SK-N-SH (cell line): ENCODE data around the gene MAMSTR. TPM values are rescaled to one million over a fixed set of nuclear protein-coding genes. Genes with fewer than 3 reads are reported as not detected.

Source experiments
- CTCF ChIA-PET: fragments of 300-600, 350-600 bp; formaldehyde crosslinking; extraction: SDS; loops from one replicate; lab custom pipeline; 2021; lab: Yijun Ruan, JAX
- POLR2A ChIA-PET: fragments of 350-600 bp; sonication (Branson Sonifier 250); formaldehyde crosslinking; extraction: SDS; loops from one replicate; lab custom pipeline; 2020; ENCODE audit warnings: antibody characterized with exemption, inconsistent platforms; lab: Yijun Ruan, JAX
- DNase-seq: peaks from one replicate; pipeline ENCODE4 v3.0.0; 2012
- H2AFZ ChIP-seq: fragments of 200-600 bp; sonication (generic); 2 replicates; pipeline ENCODE4 v1.8.1; 2016; ENCODE audit warnings: antibody characterized with exemption, mild to moderate bottlenecking, low read depth
- H3F3A ChIP-seq: fragments of 200-600 bp; sonication (generic); replicated peaks from 2 replicates; pipeline ENCODE3; 2016; ENCODE audit warnings: antibody characterized with exemption, mild to moderate bottlenecking; ENCODE audit not compliant: insufficient read depth
- H3K27ac ChIP-seq, 2 experiments: fragments of 200-500 bp in 1 of 2; fragments of 200-600 bp in 1 of 2; sonication (Bioruptor generic) in 1 of 2; sonication (generic), shearing (Covaris generic) in 1 of 2; 2 replicates each; pipeline versions ENCODE4 v1.5.1 to v1.6.1; 2014 to 2016; ENCODE audit warnings: low read depth in 2 of 2, inconsistent platforms in 1 of 2, low read length in 1 of 2, mild to moderate bottlenecking in 1 of 2, mixed read lengths in 1 of 2
- H3K27me3 ChIP-seq: fragments of 200-600 bp; sonication (generic), shearing (Covaris generic); 2 replicates; pipeline ENCODE4 v1.6.1; 2016; ENCODE audit warnings: mixed run types; ENCODE audit not compliant: insufficient read depth
- H3K36me3 ChIP-seq, 2 experiments: fragments of 200-500 bp in 1 of 2; fragments of 200-600 bp in 1 of 2; sonication (Bioruptor generic) in 1 of 2; sonication (generic) in 1 of 2; replicated peaks in 1 of 2; 2 replicates each; pipeline versions ENCODE3 to v1.5.1; 2014 to 2016; ENCODE audit warnings: low read length in 1 of 2, mild to moderate bottlenecking in 1 of 2; ENCODE audit not compliant: insufficient read depth in 2 of 2, control insufficient read depth in 1 of 2
- H3K4me1 ChIP-seq, 2 experiments: fragments of 200-500 bp in 1 of 2; fragments of 200-600 bp in 1 of 2; sonication (Bioruptor generic) in 1 of 2; sonication (generic), shearing (Covaris generic) in 1 of 2; 2 replicates each; pipeline versions ENCODE4 v1.5.1 to v1.6.1; 2014 to 2016; ENCODE audit warnings: low read depth in 1 of 2, low read length in 1 of 2, mixed run types in 1 of 2; ENCODE audit not compliant: insufficient read depth in 2 of 2, control insufficient read depth in 1 of 2
- H3K4me2 ChIP-seq: fragments of 200-600 bp; sonication (generic), shearing (Covaris generic); 2 replicates; pipeline ENCODE4 v1.6.1; 2017; ENCODE audit warnings: mixed run types
- H3K4me3 ChIP-seq, 2 experiments: fragments of 200-500 bp in 1 of 2; fragments of 200-600 bp in 1 of 2; sonication (Bioruptor generic) in 1 of 2; sonication (generic), shearing (Covaris generic) in 1 of 2; 2 replicates each; pipeline versions ENCODE4 v1.5.1 to v1.8.1; 2014 to 2016; ENCODE audit warnings: low read depth in 2 of 2, inconsistent platforms in 1 of 2, low read length in 1 of 2, mild to moderate bottlenecking in 1 of 2, mixed read lengths in 1 of 2, moderate library complexity in 1 of 2
- H3K79me2 ChIP-seq: fragments of 200-600 bp; sonication (generic); 2 replicates; pipeline ENCODE4 v1.8.1; 2017; ENCODE audit warnings: mild to moderate bottlenecking; ENCODE audit not compliant: insufficient read depth
- H3K9ac ChIP-seq: fragments of 200-600 bp; sonication (generic); 2 replicates; pipeline ENCODE4 v1.6.1; 2017; ENCODE audit warnings: mixed run types
- H3K9me2 ChIP-seq: fragments of 200-600 bp; sonication (generic); 2 replicates; pipeline ENCODE4 v1.6.1; 2017; ENCODE audit warnings: mixed run types
- H3K9me3 ChIP-seq: fragments of 200-600 bp; sonication (generic); 2 replicates; pipeline ENCODE4 v1.6.1; 2017; ENCODE audit warnings: mixed run types, mild to moderate bottlenecking, moderate library complexity
- H4K20me1 ChIP-seq: fragments of 200-600 bp; sonication (generic); 2 replicates; pipeline ENCODE4 v1.6.1; 2017; ENCODE audit warnings: mild to moderate bottlenecking, mixed run types; ENCODE audit not compliant: insufficient read depth
- CHD2 ChIP-seq: fragments of 150-350 bp; IDR thresholded peaks from 2 replicates; pipeline ENCODE4 v1.6.1; 2018; ENCODE audit warnings: low read length; ENCODE audit not compliant: partially characterized antibody
- ELF1 ChIP-seq: IDR thresholded peaks from 2 replicates; pipeline ENCODE4 v1.4.0; 2012
- EP300 ChIP-seq, 2 experiments: IDR thresholded peaks; 2 replicates each; pipeline versions ENCODE4 v1.4.0 to v1.6.1; 2012; ENCODE audit warnings: borderline replicate concordance in 1 of 2, low read depth in 1 of 2, low read length in 1 of 2
- EZH2phosphoT487 ChIP-seq: fragments of 200-600 bp; sonication (generic); IDR thresholded peaks from 2 replicates; pipeline ENCODE4 v1.6.1; 2017; ENCODE audit warnings: low read depth, mixed run types, mild to moderate bottlenecking, antibody characterized with exemption, moderate library complexity, borderline replicate concordance
- FOXJ3 ChIP-seq: sonication (generic); formaldehyde crosslinking; IDR thresholded peaks from 2 replicates; pipeline ENCODE4 v1.5.1; 2020; ENCODE audit warnings: mild to moderate bottlenecking, missing genetic modification reagents
- FOXM1 ChIP-seq: IDR thresholded peaks from 2 replicates; pipeline ENCODE4 v1.4.0; 2012; ENCODE audit warnings: low read depth, mild to moderate bottlenecking
- GABPA ChIP-seq: IDR thresholded peaks from 2 replicates; pipeline ENCODE4 v1.4.0; 2012; ENCODE audit warnings: low read depth, mild to moderate bottlenecking
- GATA2 ChIP-seq: sonication (generic); formaldehyde crosslinking; IDR thresholded peaks from 2 replicates; pipeline ENCODE4 v1.5.0; 2020; ENCODE audit warnings: mild to moderate bottlenecking, missing genetic modification reagents
- JUND ChIP-seq: IDR thresholded peaks from 2 replicates; pipeline ENCODE4 v1.4.0; 2012
- MXI1 ChIP-seq: IDR thresholded peaks from 2 replicates; pipeline ENCODE4 v1.6.1; 2012; ENCODE audit warnings: mild to moderate bottlenecking, low read depth, low read length, improper control_type of control experiment
- NFIC ChIP-seq: IDR thresholded peaks from 2 replicates; pipeline ENCODE4 v1.4.0; 2012; ENCODE audit warnings: borderline replicate concordance
- NRF1 ChIP-seq: IDR thresholded peaks from 2 replicates; pipeline ENCODE4 v1.6.1; 2012; ENCODE audit warnings: low read depth, mild to moderate bottlenecking, low read length
- PBX3 ChIP-seq: IDR thresholded peaks from 2 replicates; pipeline ENCODE4; 2012
- RCOR1 ChIP-seq: fragments of 150-350 bp; IDR thresholded peaks from 2 replicates; pipeline ENCODE4 v1.6.1; 2017; ENCODE audit warnings: antibody characterized with exemption, low read length
- REST ChIP-seq: IDR thresholded peaks from 2 replicates; pipeline ENCODE4 v1.6.1; 2012; ENCODE audit warnings: mild to moderate bottlenecking, low read depth, low read length, moderate library complexity
- RFX5 ChIP-seq: IDR thresholded peaks from 2 replicates; pipeline ENCODE4 v1.6.1; 2012; ENCODE audit warnings: mild to moderate bottlenecking, improper control_type of control experiment, low read length
- RXRA ChIP-seq: IDR thresholded peaks from 2 replicates; pipeline ENCODE4 v1.4.0; 2012; ENCODE audit warnings: low read depth, mild to moderate bottlenecking, borderline replicate concordance
- SMC3 ChIP-seq: IDR thresholded peaks from 2 replicates; pipeline ENCODE4 v1.6.1; 2012; ENCODE audit warnings: low read depth, low read length, improper control_type of control experiment
- TAF1 ChIP-seq: IDR thresholded peaks from 2 replicates; pipeline ENCODE4 v1.6.1; 2012; ENCODE audit warnings: low read depth, mild to moderate bottlenecking, low read length, moderate library complexity, borderline replicate concordance
- USF1 ChIP-seq: IDR thresholded peaks from 2 replicates; pipeline ENCODE4 v1.4.0; 2012; ENCODE audit warnings: low read depth, borderline replicate concordance
- USF2 ChIP-seq: fragments of 150-350 bp; IDR thresholded peaks from 2 replicates; pipeline ENCODE4 v1.6.1; 2017; ENCODE audit warnings: antibody characterized with exemption, low read length, low read depth, borderline replicate concordance
- YY1 ChIP-seq: IDR thresholded peaks from 2 replicates; pipeline ENCODE4 v1.4.0; 2012; ENCODE audit warnings: low read depth, mild to moderate bottlenecking
- WGBS: methylation state at CpG from one replicate; pipeline ENCODE4 v1.1.6; 2017; ENCODE audit warnings: low lambda C conversion rate; 5-methylcytosine and 5-hydroxymethylcytosine counted together
- polyA plus RNA-seq, 3 experiments: library from polyadenylated mRNA; depleted of rRNA; stranded (reverse); fragments of >200 nt; gene quantifications; 2 replicates each; pipeline ENCODE4 v1.2.3, GENCODE V29; 2012

Gene MAMSTR
- polyA plus RNA-seq, 1 of the 3 experiments (the other 2 are of a cell fraction): 1.1 TPM

- H3K9ac ChIP-seq: no peak overlapping the region
- no peak overlapping the region for H3K4me3 ChIP-seq
- H3K4me2 ChIP-seq: no peak overlapping the region
- peaks cover 17% of the 10 kb centered on the region for H3K79me2 ChIP-seq
- no peaks in the 10 kb centered on the region for H3K27me3 ChIP-seq
- no peak for DNase-seq
- H4K20me1 ChIP-seq: no peaks in the 10 kb centered on the region
- WGBS: 90% methylated on average over 4 of the region's 4 CpGs
- ChIA-PET POLR2A (interaction anchor here (0.7 kb wide), 1 partner anchor 14 kb away, joined by 4 read pairs; no protein-coding TSS in a partner anchor), CTCF (interaction anchor here (1.7 to 4.5 kb wide), 2 partner anchors 33 to 36 kb away, joined by 4 to 30 read pairs; no protein-coding TSS in a partner anchor)
- H3F3A ChIP-seq: peaks cover 4% of the 10 kb centered on the region
- no peaks in the 10 kb centered on the region for H3K36me3 ChIP-seq
- peaks cover 0 to 20% of the 10 kb centered on the region in 2 experiments; a peak in 1 of 4 replicates for H3K4me1 ChIP-seq
- H2AFZ ChIP-seq: no peak overlapping the region
- no peak overlapping the region for H3K27ac ChIP-seq
- no peaks in the 10 kb centered on the region for H3K9me2 ChIP-seq
- TF ChIP-seq MXI1: no peak
- no peak for TF ChIP-seq ELF1
- TF ChIP-seq RCOR1: no peak
- no peak for TF ChIP-seq RFX5
- TF ChIP-seq FOXJ3: no peak
- no peak for TF ChIP-seq FOXM1
- no peak for TF ChIP-seq EP300 (IDR thresholded peaks at IDR 0.05; ENCODE audit: borderline replicate concordance in 1 of 2, low read depth in 1 of 2, low read length in 1 of 2)
- TF ChIP-seq YY1: no peak
- TF ChIP-seq NFIC: no peak
- no peak for TF ChIP-seq GATA2 (CRISPR knock-in tag)
- no peak for TF ChIP-seq PBX3
- no peak for TF ChIP-seq GABPA
- TF ChIP-seq JUND: no peak
- no peak for TF ChIP-seq CHD2
- TF ChIP-seq NRF1: no peak
- no peak for TF ChIP-seq USF1
- H3K9me3 ChIP-seq: no peaks in the 10 kb centered on the region
Observed at GRCh38 chr19:48711106-48711662, 8.3 kb downstream of the MAMSTR start.

- Histone ChIP-seq H3K9me2 (no peaks in the 10 kb centered on the region), H3K9ac (no peak overlapping the region), H3K4me1 (peaks cover 0 to 7% of the 10 kb centered on the region in 2 experiments; a peak in 1 of 4 replicates), H3K27me3 (no peaks in the 10 kb centered on the region), H3K27ac (no peak overlapping the region), H2AFZ (no peak overlapping the region), H4K20me1 (no peaks in the 10 kb centered on the region), H3K79me2 (peaks cover 5% of the 10 kb centered on the region), H3K4me2 (no peak overlapping the region), H3K9me3 (no peaks in the 10 kb centered on the region), H3K4me3 (no peak overlapping the region), H3F3A (no peaks in the 10 kb centered on the region), H3K36me3 (no peaks in the 10 kb centered on the region)
- POLR2A ChIA-PET: no interaction called here
- CTCF ChIA-PET: no interaction called here
- TF ChIP-seq GATA2 (CRISPR knock-in tag) (no peak), TAF1 (no peak), REST (no peak), RXRA (no peak), YY1 (no peak), RFX5 (no peak), EZH2phosphoT487 (no peak), USF2 (no peak), SMC3 (no peak)
- WGBS: 70% methylated on average over 11 of the region's 11 CpGs
- DNase-seq: no peak
Observed at GRCh38 chr19:48708471-48708870, 11.1 kb downstream of the MAMSTR start.
